ENCODE measurements around the gene SYS1.

- TF ChIP-seq CREB1 (CRISPR knock-in tag; IDR thresholded peaks at IDR 0.05; ENCODE audit: low read depth): no peak
- no peak for TF ChIP-seq CTCF (conservative IDR thresholded peaks at IDR 0.05; ENCODE audit: low read depth in 2 of 2)
- no peak for TF ChIP-seq EZH2phosphoT487 (IDR thresholded peaks at IDR 0.05; ENCODE audit: unreplicated experiment)
- TF ChIP-seq ZNF331 (CRISPR knock-in tag; IDR thresholded peaks at IDR 0.05; ENCODE audit: low read depth): no peak
- TF ChIP-seq POLR2AphosphoS5 (IDR thresholded peaks at IDR 0.05; ENCODE audit: low read depth): no peak
- TF ChIP-seq JUNB (IDR thresholded peaks at IDR 0.05; ENCODE audit: unreplicated experiment): no peak
- TF ChIP-seq REST (IDR thresholded peaks at IDR 0.05; ENCODE audit: unreplicated experiment): no peak
- no peak for TF ChIP-seq NANOG (IDR thresholded peaks at IDR 0.05; ENCODE audit: borderline replicate concordance)
- no peak for TF ChIP-seq EZH2 (IDR thresholded peaks at IDR 0.05; ENCODE audit: low read depth, unreplicated experiment)
- no peak for TF ChIP-seq ETS1 (IDR thresholded peaks at IDR 0.05)
- no peak for TF ChIP-seq ZNF462 (CRISPR knock-in tag; IDR thresholded peaks at IDR 0.05)
- TF ChIP-seq STAT1 (IDR thresholded peaks at IDR 0.05; ENCODE audit: unreplicated experiment): no peak
- no peak for TF ChIP-seq ZNF114 (CRISPR knock-in tag; IDR thresholded peaks at IDR 0.05)
These were observed 47.3 kb upstream of the SYS1 start for GRCh38 chr20:45315672-45316071.
